HG03066 (cell line): ENCODE results near the gene UNC93A.
"Not testable (repeated sequence)": the region's sequence is repeated elsewhere in the genome, so short reads cannot be mapped to it uniquely, and the experiment has no call there.

Source experiments
- ATAC-seq: cut with Tn5 transposase; IDR thresholded peaks from one replicate; pipeline ENCODE4 v1.9.1; 2021; ENCODE audit warnings: low read depth; ENCODE audit not compliant: unreplicated experiment

The UNC93A gene

DNA sequence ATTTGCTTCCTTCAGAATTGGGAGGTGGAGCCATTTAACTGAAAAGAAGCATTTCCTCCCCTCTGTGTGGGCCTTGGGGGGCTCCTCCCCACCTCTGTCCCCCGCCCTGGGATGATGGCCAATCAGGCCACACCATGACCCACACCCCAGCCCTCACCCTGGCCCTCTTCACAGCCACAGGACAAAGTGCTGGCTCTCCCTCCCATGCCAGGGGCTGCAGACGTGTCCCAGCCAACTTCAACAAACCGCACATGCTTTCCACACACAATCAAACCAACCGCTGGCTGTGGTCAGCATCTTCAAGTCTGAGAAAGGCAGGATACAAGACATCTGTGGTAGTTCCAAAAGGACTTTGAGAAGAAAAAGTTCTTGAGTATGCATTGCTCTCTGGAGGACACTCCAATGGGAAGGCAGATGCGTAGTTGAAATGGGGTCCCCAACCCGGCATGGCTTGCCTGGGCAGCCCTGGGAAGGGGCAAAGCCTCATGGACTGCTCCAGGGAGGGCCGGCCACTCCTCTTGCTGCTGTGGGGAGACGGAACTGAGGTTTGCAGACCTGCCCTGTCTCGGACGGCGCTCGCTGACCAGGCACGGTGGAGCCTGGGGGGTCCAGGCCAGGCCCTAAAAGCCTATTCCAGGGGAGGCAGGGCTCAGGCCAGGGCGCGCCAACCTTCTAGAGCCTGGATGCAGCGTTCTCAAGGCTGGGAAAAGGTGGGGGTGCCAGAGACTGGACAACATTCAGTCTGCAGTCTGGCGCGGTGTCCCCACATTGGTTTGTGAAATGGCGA lies 45.9 kb downstream of the UNC93A start:
- no peak for ATAC-seq

DNA sequence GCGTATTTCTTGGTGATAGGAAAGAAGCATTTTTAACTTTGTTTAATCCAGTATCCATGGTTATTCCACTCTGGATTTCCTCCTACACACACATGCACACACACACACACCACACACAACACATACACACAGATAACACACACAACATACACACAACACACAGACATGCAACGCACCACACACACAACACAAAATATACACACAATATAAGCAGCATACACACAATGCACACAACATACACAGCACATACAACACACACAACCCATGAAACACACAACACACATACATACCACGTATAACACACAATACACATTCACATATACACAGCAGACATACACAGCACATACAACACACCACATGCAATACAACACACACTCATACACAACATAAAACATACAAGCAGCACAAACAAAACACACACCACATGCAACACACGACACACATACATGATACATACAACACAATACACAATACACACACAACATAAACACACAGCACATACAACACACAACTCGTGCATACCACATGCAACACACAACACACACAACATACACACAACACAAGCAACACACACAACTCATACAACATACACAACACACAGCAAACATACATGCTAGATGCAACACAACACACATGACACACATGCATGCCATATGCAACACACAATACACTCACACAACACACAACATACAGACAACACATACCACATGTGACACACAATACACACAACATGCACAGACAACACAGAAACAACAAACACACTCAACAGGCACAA lies 46.7 kb downstream of the UNC93A start:
- ATAC-seq = no peak

- ATAC-seq = no peak
These were observed 47.5 kb downstream of the UNC93A start for GRCh38 chr6:167338541-167339117.

- ATAC-seq = no peak
These were observed 50.0 kb downstream of the UNC93A start for GRCh38 chr6:167341038-167341583.

- no peak for ATAC-seq
These were observed 50.8 kb downstream of the UNC93A start for GRCh38 chr6:167341665-167342655.

- ATAC-seq = no peak
These were observed 51.9 kb downstream of the UNC93A start for GRCh38 chr6:167342879-167343610.

GRCh38 chr6:167345348-167345747 lies 54.2 kb downstream of the UNC93A start:
- no peak for ATAC-seq

DNA sequence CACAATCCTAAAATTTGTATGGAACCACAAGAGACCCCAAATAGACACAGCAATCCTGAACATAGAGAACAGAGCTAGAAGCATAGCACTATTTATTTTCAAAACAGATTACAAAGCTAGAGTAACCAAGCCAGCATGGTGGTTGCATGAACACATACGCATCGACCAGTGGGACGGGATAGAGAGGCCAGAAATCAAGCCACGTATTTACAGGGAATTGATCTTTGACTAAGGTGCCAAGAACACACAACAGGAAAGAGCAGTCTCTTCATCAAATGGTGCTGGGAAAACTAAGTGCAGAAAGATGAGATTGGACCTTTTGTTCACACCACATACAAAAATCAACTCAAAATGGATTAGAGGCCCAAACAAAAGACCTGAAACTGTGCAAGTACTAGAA lies 54.8 kb downstream of the UNC93A start:
- no peak for ATAC-seq

GRCh38 chr6:167347226-167347625 lies 56.1 kb downstream of the UNC93A start:
- no peak for ATAC-seq

DNA sequence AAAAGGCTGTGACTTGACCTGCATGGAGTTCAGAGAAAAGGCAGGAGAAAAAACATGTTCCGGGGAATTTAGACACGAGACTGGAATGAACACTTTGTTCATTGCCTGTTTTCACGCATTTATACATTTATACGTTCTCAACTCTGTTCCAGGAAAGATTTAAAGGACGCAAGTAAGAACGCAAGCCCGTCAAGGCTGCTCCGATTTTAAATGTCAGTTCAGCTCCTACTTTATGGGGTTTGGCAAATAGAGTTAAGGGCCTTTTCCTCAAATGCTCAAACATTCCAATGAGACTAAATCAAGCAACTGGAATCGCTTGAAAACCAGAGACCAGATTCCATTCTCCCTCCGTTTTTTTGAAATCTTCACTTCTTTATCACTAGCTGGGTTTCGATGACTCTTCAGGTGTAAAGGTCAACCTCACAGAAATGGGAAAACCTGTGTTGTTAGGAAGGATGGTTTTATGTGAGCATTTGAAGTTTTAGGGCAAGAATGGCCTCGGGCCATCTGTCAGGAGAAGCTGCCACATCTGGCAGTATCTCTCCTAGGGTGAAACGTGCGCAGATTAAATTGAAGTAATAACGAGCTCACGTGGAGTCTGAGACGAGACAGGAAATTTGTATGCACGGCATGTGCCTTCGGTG lies 58.6 kb downstream of the UNC93A start:
- ATAC-seq = no peak

DNA sequence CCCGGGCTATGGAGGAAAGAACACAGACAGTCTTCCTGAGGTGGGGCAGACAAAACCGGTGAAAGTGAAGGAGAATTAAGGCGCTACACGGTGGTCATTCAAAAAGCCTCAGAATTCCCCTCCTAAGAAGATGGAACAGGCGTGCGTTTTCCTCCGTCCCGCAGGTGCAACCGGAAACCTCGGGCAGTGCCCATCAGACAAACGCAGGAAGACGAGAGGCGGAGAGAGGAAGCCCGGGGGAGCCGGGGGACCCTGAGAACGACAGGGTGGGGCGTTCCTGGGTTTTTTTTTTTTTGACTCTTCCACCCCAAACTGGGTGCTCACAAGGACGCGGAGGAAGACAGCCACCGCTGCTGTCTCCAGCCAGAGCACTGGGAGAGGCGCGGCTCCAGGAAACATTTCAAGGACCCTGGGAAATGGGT lies 59.2 kb downstream of the UNC93A start:
- no peak for ATAC-seq

DNA sequence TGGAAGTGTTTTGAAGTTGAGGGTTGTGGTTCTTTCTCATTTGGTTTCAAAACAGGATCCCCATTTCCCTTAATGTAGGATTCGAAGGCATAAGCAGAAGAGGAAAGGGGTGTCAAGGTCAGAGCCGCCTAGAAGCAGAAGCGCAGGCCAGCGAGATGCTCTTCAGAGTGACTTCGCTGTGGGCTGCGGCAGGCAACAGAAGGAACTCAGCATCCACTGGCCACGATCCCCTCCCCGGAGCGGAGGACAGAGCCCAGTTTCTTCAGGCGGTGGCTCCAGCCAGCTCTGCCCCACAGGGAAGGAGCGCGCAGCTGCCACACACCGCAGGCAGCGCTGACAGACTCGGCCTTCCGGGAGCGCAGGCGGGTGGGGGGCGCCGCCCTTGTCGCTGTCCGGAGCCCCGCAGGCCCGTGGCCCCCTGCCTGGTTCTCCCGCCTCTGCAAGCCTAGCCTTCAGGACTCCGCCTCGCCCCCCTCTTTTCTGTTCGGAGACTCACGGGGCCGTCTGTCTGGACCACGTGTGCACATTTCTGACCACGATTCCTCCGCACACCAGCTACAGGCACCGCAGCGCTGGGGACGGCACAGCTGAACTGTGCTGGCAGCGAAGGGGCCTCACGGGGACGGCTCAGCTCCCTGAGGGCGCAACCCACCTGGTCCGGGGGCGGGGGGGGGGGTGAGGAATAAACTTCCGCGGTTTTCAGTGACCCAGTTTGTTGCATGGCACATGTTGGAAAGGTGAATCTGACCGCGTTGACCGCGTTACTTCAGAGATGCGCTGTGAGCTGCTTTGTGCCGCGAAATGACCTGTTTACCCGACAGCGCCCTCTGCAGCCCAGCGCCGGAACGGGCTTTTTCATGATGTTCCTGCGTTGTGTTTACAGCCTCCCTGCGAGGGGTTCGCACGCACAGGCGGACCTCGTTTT lies 59.9 kb downstream of the UNC93A start:
- ATAC-seq = peak; percentile 72

DNA sequence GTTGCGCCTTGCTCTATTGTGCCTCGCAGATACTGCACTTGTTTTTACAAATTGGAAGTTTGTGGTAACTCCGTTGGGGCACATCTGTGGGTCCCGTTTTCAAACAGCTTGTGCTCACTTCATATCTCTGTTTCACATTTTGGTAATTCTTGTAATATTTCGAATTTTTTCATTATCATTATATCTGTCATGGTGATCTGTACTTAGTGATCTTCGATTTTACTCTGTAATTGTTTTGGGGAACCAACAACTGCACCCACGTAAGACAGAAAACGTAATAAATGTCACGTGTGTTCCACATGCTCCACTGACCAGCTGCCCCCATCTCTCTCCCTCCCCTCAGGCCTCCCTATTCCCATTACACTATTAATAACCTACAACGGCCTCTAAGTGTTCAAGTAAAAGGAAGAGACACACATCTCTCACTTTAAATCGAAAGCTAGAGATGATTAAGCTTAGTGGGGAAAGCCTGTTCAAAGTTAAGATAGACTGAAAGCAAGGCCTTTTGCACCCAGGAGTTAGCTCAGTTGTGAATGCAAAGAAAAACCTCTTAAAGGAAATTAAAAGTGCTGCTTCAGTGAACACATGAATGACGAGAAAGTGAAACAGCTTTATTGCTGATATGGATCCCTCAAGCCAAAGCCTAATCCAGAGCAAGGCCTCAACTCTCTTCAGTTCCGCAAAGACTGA lies 60.7 kb downstream of the UNC93A start:
- ATAC-seq = no peak

GRCh38 chr6:167356874-167357273 lies 65.8 kb downstream of the UNC93A start:
- no peak for ATAC-seq

GRCh38 chr6:167358394-167358793 lies 67.3 kb downstream of the UNC93A start:
- not testable (repeated sequence) for ATAC-seq

DNA sequence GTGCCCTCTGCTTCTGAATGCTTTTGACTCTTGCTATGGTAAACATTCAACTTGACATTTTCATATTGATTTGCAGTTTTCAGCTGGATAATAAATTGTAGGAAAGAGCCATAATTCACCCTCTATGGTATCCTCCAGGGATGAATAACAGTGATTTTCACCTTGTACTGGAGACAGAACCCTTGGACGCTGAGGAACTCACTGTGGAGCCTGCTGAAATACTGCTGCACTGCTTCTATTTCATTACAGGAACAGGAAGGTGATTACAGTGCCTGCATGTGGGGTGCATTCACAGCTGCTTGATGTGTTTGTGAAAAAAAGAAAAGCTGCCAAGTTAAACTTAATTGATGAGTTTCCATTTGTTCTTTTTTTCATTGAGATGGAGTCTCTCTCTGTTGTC lies 70.1 kb downstream of the UNC93A start:
- not testable (repeated sequence) for ATAC-seq
